Stimulated activated CD4-positive, alpha-beta T cell treated with anti-CD3 and anti-CD28 coated beads, Interleukin-15, amount 100 ng/mL, for 1 hour (primary cell): ENCODE measurements around the gene SLC39A12.
"Not testable (repeated sequence)": the region's sequence is repeated elsewhere in the genome, so short reads cannot be mapped to it uniquely, and the experiment has no call there.

Experiments used
- DNase-seq, 2 donors: peaks; one replicate each; pipeline ENCODE4 v3.0.0-alpha.2; 2020; ENCODE audit warnings: low read depth in 1 of 2, low spot score in 1 of 2

SLC39A12 gene

DNA sequence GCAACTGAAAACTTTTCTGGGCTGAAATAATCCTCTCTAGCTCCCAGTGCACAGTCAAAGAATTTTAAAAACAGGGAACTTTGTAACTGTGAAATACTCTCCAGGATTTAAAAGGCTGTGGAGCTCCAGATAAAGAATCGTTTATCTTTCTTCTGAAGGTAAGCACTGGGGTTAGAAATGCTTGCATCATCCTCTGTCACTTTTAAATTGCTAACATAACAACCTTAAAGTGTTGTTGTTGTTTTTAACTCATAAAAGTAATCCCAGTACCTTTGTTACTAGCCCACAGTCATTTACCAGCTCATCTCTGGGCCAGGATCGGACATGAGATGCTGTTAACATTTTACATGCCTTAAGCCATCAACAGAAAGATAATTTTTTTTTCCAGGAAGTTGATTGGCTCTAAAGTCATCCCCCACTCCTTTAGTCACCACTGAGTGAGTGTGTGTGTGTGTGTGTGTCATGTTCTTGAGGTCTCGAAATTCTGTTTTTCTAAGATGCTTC, at the start of gene SLC39A12:
TSS of gene SLC39A12 (plus strand) at position 51 of the 504 bp plus-strand sequence. CDS start 1,359 bp downstream, outside the sequence.
- DNase-seq: no peak

- DNase-seq: no peak
These were observed 47.2 kb upstream of the SLC39A12 start for GRCh38 chr10:17904564-17904963.

DNA sequence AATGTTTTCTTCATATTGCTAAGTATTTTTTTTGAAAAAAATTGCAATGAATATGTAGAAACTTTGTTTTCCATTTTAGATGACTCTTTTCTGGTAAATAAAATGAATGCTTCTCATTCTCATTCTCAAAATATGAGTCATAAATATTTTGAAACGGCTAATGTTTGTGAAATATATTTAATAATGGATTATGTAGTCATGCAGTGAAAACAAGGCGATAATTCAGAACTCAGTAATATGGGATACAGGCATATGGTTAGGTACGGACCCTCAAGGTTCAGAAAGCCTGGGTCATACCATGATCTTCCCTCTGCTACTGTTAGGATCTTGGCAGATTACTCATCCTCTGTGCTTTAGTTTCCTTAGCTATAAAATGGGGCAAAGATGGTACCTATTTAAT, 46.2 kb upstream of the SLC39A12 start:
- DNase-seq: no peak

- no peak for DNase-seq
These were observed 45.7 kb upstream of the SLC39A12 start for GRCh38 chr10:17906002-17906401.

DNA sequence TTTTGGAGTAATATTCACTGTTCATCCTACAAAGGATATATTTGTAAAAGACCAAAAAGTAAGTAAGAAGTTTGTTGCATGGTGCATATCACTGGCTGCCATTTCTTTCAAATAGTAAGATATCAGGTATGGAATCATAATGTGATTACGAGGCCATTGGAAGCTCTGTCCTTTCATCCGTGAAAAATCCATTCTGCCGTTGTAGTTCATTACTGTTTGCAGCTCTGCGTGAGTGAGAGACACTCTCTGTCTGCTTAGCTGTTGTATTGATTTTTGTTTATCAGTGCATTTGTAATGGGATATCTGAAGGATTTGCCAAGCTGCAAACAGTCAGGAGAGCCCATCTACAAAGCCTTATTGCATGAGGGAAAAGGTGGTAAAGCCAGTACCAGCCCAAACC, 44.1 kb upstream of the SLC39A12 start:
- DNase-seq: no peak

GRCh38 chr10:17910125-17910789, 41.5 kb upstream of the SLC39A12 start:
- DNase-seq: no peak

GRCh38 chr10:17912754-17913153, 39.0 kb upstream of the SLC39A12 start:
- DNase-seq: no peak

DNA sequence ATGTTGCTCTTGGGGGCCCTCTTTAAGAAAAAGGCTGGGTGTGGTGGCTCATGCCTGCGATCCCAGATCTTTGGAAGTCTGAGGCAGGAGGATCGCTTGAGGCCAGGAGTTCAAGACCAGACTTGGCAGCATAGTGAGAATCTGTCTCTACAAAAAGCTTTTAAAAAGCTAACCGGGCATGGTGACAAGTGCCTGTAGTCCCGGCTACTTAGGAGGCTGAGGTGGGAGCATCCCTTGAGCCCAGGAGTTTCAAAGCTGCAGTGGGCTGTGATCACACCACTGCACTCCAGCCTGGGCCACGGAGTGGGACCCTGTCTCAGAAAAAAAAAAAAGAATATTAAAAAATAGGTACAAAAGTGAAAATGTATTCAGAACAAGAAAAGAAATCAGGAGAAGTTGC, 38.1 kb upstream of the SLC39A12 start:
- no peak for DNase-seq

DNA sequence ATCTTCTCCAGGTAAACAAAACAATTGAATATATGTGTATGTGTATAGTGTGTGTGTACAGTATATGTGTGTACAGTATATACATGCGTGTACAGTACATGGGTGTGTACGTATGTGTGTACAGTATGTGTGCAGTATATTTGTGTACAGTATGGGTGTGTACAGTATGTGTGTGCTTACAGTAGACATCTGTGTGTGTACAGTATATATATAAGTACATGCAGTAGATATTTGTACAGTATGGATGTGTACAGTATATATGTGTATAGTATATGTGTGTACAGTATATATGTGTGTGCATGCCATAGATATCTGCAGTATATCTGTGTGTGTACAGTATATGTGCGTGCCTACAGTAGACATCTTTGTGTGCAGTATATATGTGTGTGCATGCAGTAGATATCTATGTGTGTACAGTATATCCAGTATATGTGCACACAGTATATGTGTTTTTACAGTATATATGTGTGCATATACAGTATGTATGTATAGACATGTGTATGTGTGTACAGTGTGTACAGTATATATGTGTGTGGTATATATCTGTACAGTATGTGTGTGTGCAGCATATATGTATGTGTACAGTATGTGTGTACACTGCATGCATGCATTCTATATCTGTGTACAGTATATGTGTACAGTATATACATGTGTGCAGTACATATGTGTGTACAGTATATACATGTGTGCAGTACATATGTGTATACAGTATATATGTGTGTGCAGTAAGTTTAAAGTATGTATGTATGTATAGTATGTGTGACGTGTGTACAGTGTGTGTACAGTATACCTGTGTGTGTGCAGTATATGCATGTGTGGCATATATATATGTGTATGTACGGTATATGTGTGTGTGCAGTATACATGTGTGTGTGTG, 37.3 kb upstream of the SLC39A12 start:
- DNase-seq: no peak

DNA sequence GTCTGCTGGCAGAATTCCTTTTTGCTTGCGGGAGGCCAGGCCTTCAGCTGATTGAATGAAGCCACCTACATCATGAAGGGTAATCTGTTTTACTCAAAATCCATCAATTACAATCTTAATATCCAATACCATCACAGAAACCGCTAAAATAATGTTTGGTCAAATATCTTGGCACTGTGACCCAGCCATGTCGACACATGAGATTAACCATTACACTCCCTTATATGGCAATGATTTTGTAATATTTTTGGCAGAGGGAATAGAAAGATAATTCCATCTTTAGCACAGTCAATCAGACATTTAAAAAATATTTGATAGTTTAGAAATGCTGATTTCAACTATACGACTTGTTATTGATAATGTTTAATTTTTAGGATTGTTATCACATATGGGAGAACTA, 36.5 kb upstream of the SLC39A12 start:
- DNase-seq: no peak

- no peak for DNase-seq
These were observed 33.4 kb upstream of the SLC39A12 start for GRCh38 chr10:17918187-17918903.

DNA sequence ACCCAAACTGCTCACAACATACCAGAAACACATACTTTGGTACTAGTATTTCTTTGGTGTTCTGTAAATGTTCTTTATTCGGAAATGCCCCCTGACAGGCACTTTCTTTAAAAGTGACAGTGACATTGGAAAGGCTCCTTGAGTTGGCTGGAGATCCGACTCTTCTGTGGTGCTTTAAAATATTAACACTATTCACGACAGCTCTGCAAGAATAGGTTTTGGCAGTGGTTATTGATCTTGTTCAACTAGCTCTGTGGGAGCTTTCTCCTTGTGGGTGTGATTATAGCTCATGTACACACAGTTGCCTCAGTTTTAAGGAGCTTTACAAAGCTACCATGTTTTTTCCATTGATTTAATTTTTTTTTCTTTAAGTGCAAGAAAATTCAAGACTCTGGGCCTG, 30.3 kb upstream of the SLC39A12 start:
- no peak for DNase-seq

DNA sequence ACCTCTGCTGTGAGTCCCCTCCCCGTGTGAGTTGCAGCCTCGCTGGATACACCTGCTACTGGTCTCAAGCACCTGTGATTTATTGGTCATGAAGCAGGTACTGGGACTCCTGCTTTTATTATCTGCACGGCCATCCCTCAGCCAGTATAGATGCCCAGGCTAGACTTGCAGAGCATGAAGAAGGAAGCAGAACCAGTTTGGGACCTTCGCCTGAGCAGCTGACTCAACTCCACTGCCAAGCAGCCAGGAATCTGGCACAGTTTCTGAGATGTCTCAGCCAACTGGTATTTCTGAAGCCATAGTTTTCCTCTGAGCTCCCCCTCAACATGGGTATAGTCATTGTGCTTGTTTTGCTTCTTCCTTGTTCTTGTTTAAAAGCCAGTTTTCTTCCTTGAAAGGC, 28.0 kb upstream of the SLC39A12 start:
- no peak for DNase-seq

DNA sequence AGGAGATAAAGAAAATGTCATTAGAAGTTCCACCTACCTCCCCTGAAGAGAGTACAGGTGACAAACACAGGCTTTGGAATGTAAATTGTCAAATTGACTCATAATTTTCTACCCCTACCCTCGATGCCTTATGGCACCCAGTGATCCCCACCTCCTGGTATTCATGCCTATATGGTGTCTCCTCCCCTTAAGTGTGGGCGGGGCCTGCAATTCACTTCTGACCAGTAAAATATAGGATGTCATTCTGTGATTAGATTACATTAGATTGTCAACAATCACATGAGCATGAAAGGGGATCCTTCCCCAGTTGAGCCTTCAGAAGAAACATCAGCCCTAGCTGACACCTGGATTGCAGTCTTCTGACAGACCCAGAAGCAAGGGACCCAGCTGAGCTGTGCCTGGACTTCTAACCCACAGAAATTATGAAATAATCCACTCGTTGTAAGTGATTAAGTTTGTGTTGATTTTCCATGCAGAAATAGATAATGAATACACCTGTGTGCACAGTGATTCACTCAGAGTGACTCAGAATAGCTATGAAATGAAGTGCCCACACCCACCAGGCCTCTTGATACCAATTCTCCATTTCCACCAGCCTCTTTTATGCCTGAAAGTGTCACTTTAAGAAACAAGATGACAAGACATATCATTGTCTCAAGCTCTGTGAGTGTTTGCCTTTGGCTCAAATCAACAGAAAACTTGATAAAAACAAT, 8.5 kb upstream of the SLC39A12 start:
- DNase-seq: no peak

DNA sequence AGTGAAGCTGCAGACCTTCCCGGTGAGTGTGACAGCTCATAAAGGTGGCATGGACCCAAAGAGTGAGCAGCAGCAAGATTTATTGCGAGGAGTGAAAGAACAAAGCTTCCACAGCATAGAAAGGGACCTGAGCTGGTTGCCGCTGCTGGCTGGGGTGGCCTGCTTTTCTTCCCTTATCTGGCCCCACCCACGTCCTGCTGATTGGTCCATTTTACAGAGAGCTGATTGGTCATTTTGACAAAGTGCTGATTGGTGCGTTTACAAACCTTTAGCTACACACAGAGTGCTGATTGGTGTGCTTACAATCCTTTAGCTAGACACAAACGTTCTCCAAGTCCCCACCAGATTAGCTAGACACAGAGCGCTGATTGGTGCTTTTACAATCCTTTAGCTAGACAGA, 1.4 kb upstream of the SLC39A12 start:
- not testable (repeated sequence) for DNase-seq

- DNase-seq: no peak
These were observed 992 bp upstream of the SLC39A12 start for GRCh38 chr10:17950726-17951125.

DNA sequence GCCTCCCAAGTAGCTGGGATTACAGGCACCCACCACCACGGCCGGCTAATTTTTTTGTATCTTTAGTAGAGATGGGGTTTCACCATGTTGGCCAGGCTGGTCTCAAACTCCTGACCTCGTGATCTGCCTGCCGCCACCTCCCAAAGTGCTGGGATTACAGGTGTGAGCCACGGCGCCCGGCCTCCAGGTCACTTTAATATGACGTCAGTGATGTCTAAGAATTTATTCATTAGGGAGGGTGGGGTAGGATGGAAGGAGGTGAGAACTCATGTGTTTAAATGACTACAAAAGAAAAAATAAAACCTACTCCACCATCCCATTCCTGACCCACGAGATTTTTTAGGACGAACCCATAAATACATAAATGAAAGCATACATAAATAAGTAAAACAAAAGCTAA, 2.7 kb downstream of the SLC39A12 start:
- DNase-seq: not testable (repeated sequence)

GRCh38 chr10:17954861-17955260, 3.1 kb downstream of the SLC39A12 start:
- no peak for DNase-seq

- no peak for DNase-seq
These were observed 6.3 kb downstream of the SLC39A12 start for GRCh38 chr10:17958049-17958448.

GRCh38 chr10:17959870-17960269, 8.2 kb downstream of the SLC39A12 start:
- DNase-seq: no peak
